Hepatocyte (in vitro differentiated cells): ENCODE results near the gene PAX6. TPM values are rescaled to one million over a fixed set of nuclear protein-coding genes. Genes with fewer than 3 reads are reported as not detected.

Experiments
- DNase-seq: peaks from one replicate; pipeline ENCODE4 v3.0.0-alpha.2; 2016; ENCODE audit warnings: low spot score
- H2AFZ ChIP-seq: fragments of 200-600 bp; sonication (generic); 2 replicates; pipeline ENCODE4 v1.6.0; 2016; ENCODE audit warnings: antibody characterized with exemption, mild to moderate bottlenecking
- H3K27ac ChIP-seq: fragments of 200-600 bp; sonication (generic); 2 replicates; pipeline ENCODE4 v1.5.1; 2016; ENCODE audit warnings: mild to moderate bottlenecking
- H3K27me3 ChIP-seq: fragments of 200-600 bp; sonication (generic); 2 replicates; pipeline ENCODE4 v1.6.1; 2016
- H3K36me3 ChIP-seq: fragments of 200-600 bp; sonication (generic); replicated peaks from 2 replicates; pipeline ENCODE4 v1.5.1; 2016; ENCODE audit warnings: low read depth; ENCODE audit not compliant: insufficient read depth
- H3K4me1 ChIP-seq: fragments of 200-600 bp; sonication (generic); 2 replicates; pipeline ENCODE4 v1.5.1; 2016; ENCODE audit warnings: mild to moderate bottlenecking, moderate library complexity; ENCODE audit not compliant: insufficient read depth
- H3K4me2 ChIP-seq: fragments of 200-600 bp; sonication (generic); 2 replicates; pipeline ENCODE4 v1.6.0; 2016
- H3K4me3 ChIP-seq: fragments of 200-600 bp; sonication (generic); 2 replicates; pipeline ENCODE4 v1.5.1; 2016; ENCODE audit warnings: mild to moderate bottlenecking
- H3K79me2 ChIP-seq: fragments of 200-600 bp; sonication (generic); 2 replicates; pipeline ENCODE4 v1.6.0; 2017; ENCODE audit warnings: mild to moderate bottlenecking
- H3K9me2 ChIP-seq: fragments of 200-600 bp; sonication (generic); replicated peaks from 2 replicates; pipeline ENCODE4 v1.6.0; 2017; ENCODE audit warnings: mild to moderate bottlenecking; ENCODE audit not compliant: insufficient read depth
- H3K9me3 ChIP-seq: fragments of 200-600 bp; sonication (generic); 2 replicates; pipeline ENCODE4 v1.5.1; 2016; ENCODE audit warnings: low read depth, mild to moderate bottlenecking
- H4K20me1 ChIP-seq: fragments of 200-600 bp; sonication (generic); 2 replicates; pipeline ENCODE4 v1.6.0; 2016; ENCODE audit warnings: mild to moderate bottlenecking; ENCODE audit not compliant: insufficient read depth, poor library complexity, severe bottlenecking
- EZH2 ChIP-seq: fragments of 200-600 bp; sonication (generic); IDR thresholded peaks from 2 replicates; pipeline ENCODE4 v1.6.1; 2016; ENCODE audit warnings: antibody characterized with exemption, mild to moderate bottlenecking, borderline replicate concordance
- EZH2phosphoT487 ChIP-seq: fragments of 200-600 bp; sonication (generic); IDR thresholded peaks from one replicate; pipeline ENCODE4 v1.6.1; 2018; ENCODE audit warnings: antibody characterized with exemption, mild to moderate bottlenecking, low read depth, moderate library complexity; ENCODE audit not compliant: unreplicated experiment, severe bottlenecking
- WGBS: methylation state at CpG from one replicate; pipeline ENCODE4 v1.1.6; 2016; ENCODE audit warnings: low lambda C conversion rate; ENCODE audit errors: missing lambda C conversion rate; 5-methylcytosine and 5-hydroxymethylcytosine counted together
- polyA plus RNA-seq: library from polyadenylated mRNA; unstranded; fragments of >200 nt; fragmentation: Nextera tagmentation; extraction: Ambion mirVana; gene quantifications from 2 replicates; pipeline ENCODE4 v1.2.1, GENCODE V29; 2016
- total RNA-seq: library from RNA; depleted of rRNA; stranded (reverse); fragments of >200 nt; gene quantifications from 2 replicates; pipeline ENCODE4 v1.2.3, GENCODE V29; 2014
- TF ChIP-seq, protein P1 (sequence below): fragments of 200-600 bp; sonication (generic); IDR thresholded peaks from 2 replicates; pipeline ENCODE4 v1.5.1; 2016; ENCODE audit warnings: antibody characterized with exemption, mild to moderate bottlenecking; ENCODE audit not compliant: poor library complexity

PAX6 gene
- total and polyA plus RNA-seq, 2 experiments from 2014 or later: 0.21 to 0.70 TPM

DNA sequence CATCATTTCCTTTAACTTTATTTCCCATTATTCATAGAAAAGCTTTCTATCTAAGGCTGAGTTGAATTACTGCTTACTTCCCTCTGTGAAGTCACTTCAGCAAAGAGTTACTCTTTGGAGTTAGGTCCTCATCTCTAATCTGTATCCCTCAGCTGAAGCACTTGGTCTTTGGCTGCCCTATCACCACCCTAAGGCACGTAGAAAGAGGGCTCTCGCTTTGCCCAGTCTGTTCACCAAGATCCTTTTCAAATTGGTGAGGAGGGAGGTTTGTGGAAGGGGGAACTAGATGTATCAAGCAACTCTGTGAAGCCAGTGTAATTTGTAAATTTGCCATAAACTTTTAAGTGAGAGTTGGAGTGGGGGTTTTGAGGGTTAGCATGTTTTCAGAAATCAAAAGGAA lies 43.4 kb downstream of the PAX6 start:
- Histone ChIP-seq H4K20me1 (no peaks in the 10 kb centered on the region), H3K79me2 (no peaks in the 10 kb centered on the region), H3K9me2 (no peaks in the 10 kb centered on the region), H3K36me3 (no peaks in the 10 kb centered on the region), H3K4me3 (no peak overlapping the region), H3K4me1 (no peaks in the 10 kb centered on the region), H3K27ac (no peak overlapping the region), H3K9me3 (no peaks in the 10 kb centered on the region), H3K4me2 (no peak overlapping the region), H3K27me3 (no peaks in the 10 kb centered on the region), H2AFZ (no peak overlapping the region)
- 83% methylated on average over 2 of the region's 2 CpGs for WGBS
- no peak for TF ChIP-seq EZH2
- no peak for TF ChIP-seq EZH2phosphoT487
- TF ChIP-seq, protein P1, sequence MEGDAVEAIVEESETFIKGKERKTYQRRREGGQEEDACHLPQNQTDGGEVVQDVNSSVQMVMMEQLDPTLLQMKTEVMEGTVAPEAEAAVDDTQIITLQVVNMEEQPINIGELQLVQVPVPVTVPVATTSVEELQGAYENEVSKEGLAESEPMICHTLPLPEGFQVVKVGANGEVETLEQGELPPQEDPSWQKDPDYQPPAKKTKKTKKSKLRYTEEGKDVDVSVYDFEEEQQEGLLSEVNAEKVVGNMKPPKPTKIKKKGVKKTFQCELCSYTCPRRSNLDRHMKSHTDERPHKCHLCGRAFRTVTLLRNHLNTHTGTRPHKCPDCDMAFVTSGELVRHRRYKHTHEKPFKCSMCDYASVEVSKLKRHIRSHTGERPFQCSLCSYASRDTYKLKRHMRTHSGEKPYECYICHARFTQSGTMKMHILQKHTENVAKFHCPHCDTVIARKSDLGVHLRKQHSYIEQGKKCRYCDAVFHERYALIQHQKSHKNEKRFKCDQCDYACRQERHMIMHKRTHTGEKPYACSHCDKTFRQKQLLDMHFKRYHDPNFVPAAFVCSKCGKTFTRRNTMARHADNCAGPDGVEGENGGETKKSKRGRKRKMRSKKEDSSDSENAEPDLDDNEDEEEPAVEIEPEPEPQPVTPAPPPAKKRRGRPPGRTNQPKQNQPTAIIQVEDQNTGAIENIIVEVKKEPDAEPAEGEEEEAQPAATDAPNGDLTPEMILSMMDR: no peak
- DNase-seq: no peak

DNA sequence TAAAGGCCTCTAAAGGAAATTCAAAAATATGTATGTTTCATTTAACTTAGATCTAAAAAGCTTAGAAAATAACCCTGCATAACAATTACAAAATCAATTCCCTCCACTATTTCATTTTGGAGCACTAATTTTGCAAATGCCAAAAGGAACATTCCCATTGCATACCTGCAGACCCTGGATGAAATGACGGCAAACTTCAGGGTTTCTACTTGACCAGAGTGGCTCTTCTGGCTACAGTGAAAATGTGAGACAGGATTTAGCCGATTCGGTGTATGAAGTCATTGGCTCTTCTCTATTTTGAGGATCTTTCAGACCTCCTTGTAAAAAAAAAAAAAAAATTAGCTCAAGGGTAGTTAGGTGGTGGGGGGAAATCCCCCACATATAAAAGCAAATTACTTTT lies 44.1 kb downstream of the PAX6 start:
- 98% methylated on average over 3 of the region's 3 CpGs for WGBS
- no peaks in the 10 kb centered on the region for H4K20me1 ChIP-seq
- no peaks in the 10 kb centered on the region for H3K9me2 ChIP-seq
- no peak overlapping the region for H3K4me2 ChIP-seq
- H3K4me3 ChIP-seq: no peak overlapping the region
- TF ChIP-seq EZH2 (no peak), EZH2phosphoT487 (no peak)
- TF ChIP-seq, protein P1: no peak
- H3K27me3 ChIP-seq: no peaks in the 10 kb centered on the region
- H3K4me1 ChIP-seq: no peaks in the 10 kb centered on the region
- no peak for DNase-seq
- no peak overlapping the region for H2AFZ ChIP-seq
- no peaks in the 10 kb centered on the region for H3K79me2 ChIP-seq
- no peak overlapping the region for H3K27ac ChIP-seq
- no peaks in the 10 kb centered on the region for H3K9me3 ChIP-seq
- no peaks in the 10 kb centered on the region for H3K36me3 ChIP-seq

DNA sequence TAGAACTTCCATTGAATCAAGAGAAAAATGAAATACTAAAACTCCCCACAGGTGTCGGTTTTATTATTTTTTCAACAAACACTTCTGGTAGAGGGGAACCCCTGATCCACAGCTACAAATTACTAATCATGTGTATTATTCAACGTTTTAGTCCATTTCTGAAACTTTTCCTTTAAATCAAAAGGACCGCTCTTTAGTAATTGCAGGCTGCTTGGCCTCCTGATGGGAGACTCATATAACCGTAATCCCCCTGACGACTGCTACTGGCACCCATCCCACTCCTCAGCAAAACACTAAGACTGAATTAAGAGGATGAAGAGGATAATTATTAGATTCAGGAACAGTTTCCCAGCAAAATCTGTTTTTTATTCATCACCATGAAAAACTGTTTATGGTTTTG lies 46.4 kb downstream of the PAX6 start:
- H3K27ac ChIP-seq: no peak overlapping the region
- no peak overlapping the region for H3K4me2 ChIP-seq
- WGBS: 80% methylated on average over 5 of the region's 5 CpGs
- no peak for DNase-seq
- no peaks in the 10 kb centered on the region for H3K4me1 ChIP-seq
- H3K36me3 ChIP-seq: no peaks in the 10 kb centered on the region
- H4K20me1 ChIP-seq: no peaks in the 10 kb centered on the region
- no peaks in the 10 kb centered on the region for H3K79me2 ChIP-seq
- TF ChIP-seq, protein P1: no peak
- TF ChIP-seq EZH2 (no peak), EZH2phosphoT487 (no peak)
- H3K4me3 ChIP-seq: no peak overlapping the region
- no peaks in the 10 kb centered on the region for H3K9me3 ChIP-seq
- H3K27me3 ChIP-seq: no peaks in the 10 kb centered on the region
- no peaks in the 10 kb centered on the region for H3K9me2 ChIP-seq
- H2AFZ ChIP-seq: no peak overlapping the region

DNA sequence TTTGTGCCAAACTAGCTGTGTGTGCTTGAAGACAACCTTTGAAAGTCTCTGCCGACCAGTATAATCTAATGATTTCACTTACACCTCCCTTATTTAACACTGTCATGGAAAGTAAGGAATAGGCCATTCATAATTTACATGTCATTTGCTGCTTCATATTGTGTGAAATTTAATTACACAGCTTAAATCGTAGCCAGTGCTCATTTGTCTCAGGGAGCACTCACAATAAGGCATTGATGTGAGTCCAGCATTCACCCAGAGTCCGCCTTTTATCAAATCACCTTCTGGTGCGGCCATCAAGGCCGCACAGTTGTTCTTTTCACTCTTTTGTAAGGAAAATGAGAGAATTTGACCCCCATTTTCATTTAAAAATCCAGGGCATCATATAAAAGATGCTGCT lies 46.9 kb downstream of the PAX6 start:
- H3K79me2 ChIP-seq: no peaks in the 10 kb centered on the region
- H3K27me3 ChIP-seq: no peaks in the 10 kb centered on the region
- H3K27ac ChIP-seq: no peak overlapping the region
- H3K36me3 ChIP-seq: no peaks in the 10 kb centered on the region
- 96% methylated on average over 5 of the region's 5 CpGs for WGBS
- H3K9me2 ChIP-seq: no peaks in the 10 kb centered on the region
- no peak overlapping the region for H2AFZ ChIP-seq
- H3K4me3 ChIP-seq: no peak overlapping the region
- TF ChIP-seq EZH2phosphoT487: no peak
- no peak for TF ChIP-seq EZH2
- TF ChIP-seq, protein P1: no peak
- no peak overlapping the region for H3K4me2 ChIP-seq
- no peaks in the 10 kb centered on the region for H3K4me1 ChIP-seq
- no peaks in the 10 kb centered on the region for H4K20me1 ChIP-seq
- no peaks in the 10 kb centered on the region for H3K9me3 ChIP-seq
- DNase-seq: no peak
